GM12878 (cell line): ENCODE data around the gene FAM199X. TPM values are rescaled to one million over a fixed set of nuclear protein-coding genes. Genes with fewer than 3 reads are reported as not detected.
A peak's percentile ranks its signal among the peaks of the same experiment; 100 is the strongest.

ENCODE experiments used
- ATAC-seq: fragments of 200-7000 bp; cut with Tn5 transposase; 3 replicates; pipeline ENCODE4 v1.9.1; 2020; ENCODE audit warnings: mild to moderate bottlenecking, moderate library complexity
- BruUV-seq: library from RNA; stranded (reverse); fragments of 400-500 nt; replicated peaks from 2 replicates; lab custom pipeline; 2021; lab: Mats Ljungman, UMichigan
- CTCF ChIA-PET: fragments of 300-600 bp; sonication (Branson Sonifier 250); formaldehyde crosslinking; extraction: SDS; loops from one replicate; lab custom pipeline; 2021; ENCODE audit warnings: inconsistent platforms; lab: Yijun Ruan, JAX
- POLR2A ChIA-PET: fragments of 350-600 bp; formaldehyde crosslinking; extraction: SDS; loops from one replicate; lab custom pipeline; 2021; ENCODE audit warnings: inconsistent platforms; lab: Charles Lee
- RAD21 ChIA-PET: fragments of 300-600 bp; sonication (Branson Sonifier 250); formaldehyde crosslinking; loops from one replicate; lab custom pipeline; 2023; ENCODE audit warnings: antibody characterized with exemption; ENCODE audit not compliant: unreplicated experiment; lab: Charles Lee
- SMC1A ChIA-PET: fragments of 300-600 bp; sonication (Branson Sonifier 250); formaldehyde crosslinking; loops from one replicate; lab custom pipeline; 2023; ENCODE audit not compliant: unreplicated experiment, uncharacterized antibody; lab: Charles Lee
- DNase-seq: peaks from one replicate; pipeline ENCODE4 v3.0.0-alpha.2; 2011; ENCODE audit warnings: low read depth, low spot score
- FAIRE-seq: peaks from 3 replicates; lab custom pipeline; 2011; peaks lifted over from hg19 to GRCh38; lab: Jason Lieb, UNC
- H2AFZ ChIP-seq: 2 replicates; pipeline ENCODE4 v1.6.0; 2011; ENCODE audit warnings: low read depth, low read length, control low read depth; ENCODE audit not compliant: control insufficient read depth
- H3K27ac ChIP-seq: 2 replicates; pipeline ENCODE4 v1.5.1; 2011; ENCODE audit warnings: control low read depth; ENCODE audit not compliant: control insufficient read depth, insufficient read depth
- H3K27me3 ChIP-seq, 2 experiments: replicated peaks in 1 of 2; 2 replicates each; pipeline versions ENCODE4 v1.6.0 to v1.6.1; 2011; ENCODE audit warnings: low read length in 1 of 2; ENCODE audit not compliant: control insufficient read depth in 2 of 2, insufficient read depth in 2 of 2
- H3K36me3 ChIP-seq, 2 experiments: 2 replicates each; pipeline ENCODE4 v1.5.1; 2011; ENCODE audit warnings: low read length in 1 of 2; ENCODE audit not compliant: control insufficient read depth in 2 of 2, insufficient read depth in 2 of 2
- H3K4me1 ChIP-seq: 2 replicates; pipeline ENCODE4 v1.6.1; 2011; ENCODE audit warnings: mild to moderate bottlenecking, low read length, moderate library complexity, mixed read lengths; ENCODE audit not compliant: control insufficient read depth, insufficient read depth
- H3K4me2 ChIP-seq: 2 replicates; pipeline ENCODE4 v1.6.0; 2011; ENCODE audit warnings: control low read depth; ENCODE audit not compliant: control insufficient read depth, insufficient read depth
- H3K4me3 ChIP-seq: fragments of 200-600 bp; sonication (generic); 2 replicates; pipeline ENCODE4 v1.5.1; 2016
- H3K79me2 ChIP-seq: 2 replicates; pipeline ENCODE4 v1.6.0; 2011; ENCODE audit warnings: low read length; ENCODE audit not compliant: control insufficient read depth, insufficient read depth
- H3K9ac ChIP-seq: 2 replicates; pipeline ENCODE4 v1.8.0; 2011; ENCODE audit warnings: low read length, control low read depth, mixed read lengths; ENCODE audit not compliant: control insufficient read depth, insufficient read depth
- H3K9me3 ChIP-seq: replicated peaks from 3 replicates; pipeline ENCODE4 v1.5.1; 2011; ENCODE audit warnings: mild to moderate bottlenecking, low read length; ENCODE audit not compliant: control insufficient read depth, insufficient read depth
- H4K20me1 ChIP-seq: 2 replicates; pipeline ENCODE4 v1.6.0; 2011; ENCODE audit not compliant: control insufficient read depth, insufficient read depth
- HCFC1 ChIP-seq: fragments of 150-350 bp; IDR thresholded peaks from 2 replicates; pipeline ENCODE4 v1.6.1; 2014; ENCODE audit warnings: low read length
- MTA2 ChIP-seq: fragments of 450-650 bp; IDR thresholded peaks from 2 replicates; pipeline ENCODE4 v1.6.1; 2016; ENCODE audit warnings: low read depth, mild to moderate bottlenecking, moderate library complexity
- NR2F1 ChIP-seq: fragments of 450-650 bp; conservative IDR thresholded peaks from 2 replicates; pipeline ENCODE4 v1.6.1; 2017; ENCODE audit warnings: mild to moderate bottlenecking
- RAD21 ChIP-seq: IDR thresholded peaks from 2 replicates; pipeline ENCODE4 v1.6.1; 2011; ENCODE audit warnings: mild to moderate bottlenecking, low read depth, low read length, moderate library complexity; ENCODE audit not compliant: insufficient read depth
- SMC3 ChIP-seq: IDR thresholded peaks from 2 replicates; pipeline ENCODE4 v1.6.1; 2011; ENCODE audit warnings: low read length, improper control_type of control experiment, borderline replicate concordance
- YY1 ChIP-seq: IDR thresholded peaks from 2 replicates; pipeline ENCODE4 v1.6.1; 2011; ENCODE audit warnings: low read depth, mild to moderate bottlenecking, low read length
- WGBS: methylation state at CpG from one replicate; pipeline ENCODE4 v1.1.6; 2016; ENCODE audit warnings: low lambda C conversion rate; ENCODE audit not compliant: insufficient replicate concordance, insufficient coverage; ENCODE audit errors: missing lambda C conversion rate; 5-methylcytosine and 5-hydroxymethylcytosine counted together
- in situ Hi-C: fragments of 300-500 bp; cut with MboI; formaldehyde crosslinking; loops from 9 replicates; pipeline ENCODE4 v1.14.3; 2018; ENCODE audit warnings: mixed read lengths
- intact Hi-C: fragments of 100-400 bp; cut with micrococcal nuclease; formaldehyde crosslinking; loops from one replicate; pipeline ENCODE4 v1.14.2; 2022; ENCODE audit not compliant: unreplicated experiment
- polyA plus RNA-seq, 11 experiments: library from polyadenylated mRNA; depleted of rRNA in 4 of 11; unstranded in 6 of 11; stranded (reverse) in 5 of 11; fragments of >200 nt; fragmentation: Nextera tagmentation in 4 of 11; fragmentation: Illumina TruSeq in 1 of 11; extraction: Ambion mirVana in 4 of 11; extraction: Trizol in 1 of 11; gene quantifications; 1 replicate in 1 of 11; 2 replicates in 10 of 11; pipeline versions ENCODE4 v1.2.1 to v1.2.3, GENCODE V29; 2011 to 2016; ENCODE audit warnings: inconsistent platforms in 2 of 11, missing spikeins in 2 of 11, low read depth in 1 of 11
- total RNA-seq, 4 experiments: library from RNA; depleted of rRNA in 3 of 4; stranded (reverse); fragments of >200 nt in 3 of 4; fragmentation: Illumina TruSeq in 1 of 4; extraction: Trizol in 1 of 4; gene quantifications; 2 replicates each; pipeline versions ENCODE4 v1.2.1 to v1.2.3, GENCODE V29; 2013 to 2021
- TF ChIP-seq, protein P1 (sequence below): fragments of 450-650 bp; IDR thresholded peaks from 2 replicates; pipeline ENCODE4 v1.6.1; 2017; ENCODE audit warnings: mild to moderate bottlenecking, moderate library complexity
- TF ChIP-seq, protein P2 (sequence below), 3 experiments: IDR thresholded peaks in 2 of 3; conservative IDR thresholded peaks in 1 of 3; 2 replicates each; pipeline ENCODE4 v1.5.1; 2011; ENCODE audit warnings: low read depth in 3 of 3, low read length in 3 of 3, mild to moderate bottlenecking in 3 of 3, control low read depth in 2 of 3, moderate library complexity in 2 of 3, inconsistent platforms in 1 of 3, mixed read lengths in 1 of 3; ENCODE audit not compliant: control insufficient read depth in 2 of 3, insufficient read depth in 1 of 3; ENCODE audit errors: extremely low read depth in 1 of 3

Gene FAM199X
- total and polyA plus RNA-seq, 10 of the 15 experiments (the other 5 are each of a cell fraction or from before 2014, with no cell fraction given): 2.4 to 10.9 (median 9.1) TPM

DNA sequence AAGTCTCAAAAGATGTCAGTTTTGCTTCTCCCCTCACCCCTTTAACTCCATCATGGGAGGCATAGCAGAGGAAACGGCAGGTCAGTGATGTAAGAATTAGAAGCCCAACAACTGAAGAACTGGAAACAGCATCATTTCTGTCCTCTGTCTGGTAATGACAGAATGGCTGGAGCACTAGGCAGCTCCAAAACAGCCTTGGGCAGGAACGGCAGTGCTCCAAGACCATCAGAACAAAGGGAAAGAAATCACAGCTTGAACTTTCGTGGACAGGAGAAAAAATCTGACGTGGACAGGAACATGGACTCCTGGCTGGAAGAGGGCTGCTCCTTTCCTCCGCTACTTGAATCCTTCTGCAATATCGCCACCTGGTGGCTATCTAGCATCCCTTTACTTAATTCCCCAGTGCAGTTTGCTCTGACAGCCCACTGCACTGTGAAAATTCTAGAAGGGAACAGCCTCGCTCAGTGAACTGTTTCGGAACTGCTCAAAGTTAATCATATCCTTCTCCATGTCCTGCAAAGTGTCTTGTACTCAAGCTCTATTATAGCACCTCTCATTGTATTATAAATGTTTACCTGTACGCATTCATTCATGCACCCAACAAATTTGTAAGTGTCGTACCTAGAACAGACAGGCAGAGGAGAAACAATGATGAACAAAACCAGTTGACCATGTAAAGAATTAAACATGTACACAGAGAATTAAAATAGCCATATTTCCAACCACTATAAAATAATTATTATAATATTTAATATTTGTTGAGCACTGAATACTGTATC lies 29.8 kb upstream of the FAM199X start:
- DNase-seq: peak; percentile 35
- no TSS peak for BruUV-seq
- Histone ChIP-seq H4K20me1 (no peaks in the 10 kb centered on the region), H3K36me3 (no peaks in the 10 kb centered on the region), H3K79me2 (no peaks in the 10 kb centered on the region), H3K4me2 (no peak overlapping the region), H3K9me3 (no peaks in the 10 kb centered on the region; the same call in 2 of the 3 replicates), H3K27ac (no peak overlapping the region), H3K4me1 (no peaks in the 10 kb centered on the region), H3K27me3 (no peaks in the 10 kb centered on the region), H2AFZ (no peak overlapping the region), H3K9ac (no peak overlapping the region), H3K4me3 (no peak overlapping the region)
- peak; percentile 99 for ATAC-seq
- 12% methylated on average over 10 of the region's 10 CpGs for WGBS
- CTCF ChIA-PET: interaction anchor here (0.6 to 3.5 kb wide), 19 partner anchors 9 to 578 kb away, joined by 3 to 41 read pairs (median 4); partner anchors contain the start of genes FAM199X and SLC25A53
- intact Hi-C loops: loop anchor here (1.0 to 10.0 kb wide), 3 partner anchors 38 to 602 kb away; no protein-coding TSS in a partner anchor
- POLR2A ChIA-PET: interaction anchor here (0.6 kb wide), 1 partner anchor 201 kb away, joined by 4 read pairs; no protein-coding TSS in a partner anchor
- FAIRE-seq: peak; percentile 94
- SMC1A ChIA-PET: interaction anchor here (1.7 to 2.3 kb wide), 3 partner anchors 27 to 291 kb away, joined by 5 to 16 read pairs (median 14); no protein-coding TSS in a partner anchor
- in situ Hi-C loops: no loop called here
- TF ChIP-seq SMC3 (peak; percentile 82), YY1 (peak; percentile 65; the same call in 1 of the 2 replicates), NR2F1 (no peak), MTA2 (no peak), HCFC1 (no peak), RAD21 (peak; percentile 83)
- TF ChIP-seq, protein P1, sequence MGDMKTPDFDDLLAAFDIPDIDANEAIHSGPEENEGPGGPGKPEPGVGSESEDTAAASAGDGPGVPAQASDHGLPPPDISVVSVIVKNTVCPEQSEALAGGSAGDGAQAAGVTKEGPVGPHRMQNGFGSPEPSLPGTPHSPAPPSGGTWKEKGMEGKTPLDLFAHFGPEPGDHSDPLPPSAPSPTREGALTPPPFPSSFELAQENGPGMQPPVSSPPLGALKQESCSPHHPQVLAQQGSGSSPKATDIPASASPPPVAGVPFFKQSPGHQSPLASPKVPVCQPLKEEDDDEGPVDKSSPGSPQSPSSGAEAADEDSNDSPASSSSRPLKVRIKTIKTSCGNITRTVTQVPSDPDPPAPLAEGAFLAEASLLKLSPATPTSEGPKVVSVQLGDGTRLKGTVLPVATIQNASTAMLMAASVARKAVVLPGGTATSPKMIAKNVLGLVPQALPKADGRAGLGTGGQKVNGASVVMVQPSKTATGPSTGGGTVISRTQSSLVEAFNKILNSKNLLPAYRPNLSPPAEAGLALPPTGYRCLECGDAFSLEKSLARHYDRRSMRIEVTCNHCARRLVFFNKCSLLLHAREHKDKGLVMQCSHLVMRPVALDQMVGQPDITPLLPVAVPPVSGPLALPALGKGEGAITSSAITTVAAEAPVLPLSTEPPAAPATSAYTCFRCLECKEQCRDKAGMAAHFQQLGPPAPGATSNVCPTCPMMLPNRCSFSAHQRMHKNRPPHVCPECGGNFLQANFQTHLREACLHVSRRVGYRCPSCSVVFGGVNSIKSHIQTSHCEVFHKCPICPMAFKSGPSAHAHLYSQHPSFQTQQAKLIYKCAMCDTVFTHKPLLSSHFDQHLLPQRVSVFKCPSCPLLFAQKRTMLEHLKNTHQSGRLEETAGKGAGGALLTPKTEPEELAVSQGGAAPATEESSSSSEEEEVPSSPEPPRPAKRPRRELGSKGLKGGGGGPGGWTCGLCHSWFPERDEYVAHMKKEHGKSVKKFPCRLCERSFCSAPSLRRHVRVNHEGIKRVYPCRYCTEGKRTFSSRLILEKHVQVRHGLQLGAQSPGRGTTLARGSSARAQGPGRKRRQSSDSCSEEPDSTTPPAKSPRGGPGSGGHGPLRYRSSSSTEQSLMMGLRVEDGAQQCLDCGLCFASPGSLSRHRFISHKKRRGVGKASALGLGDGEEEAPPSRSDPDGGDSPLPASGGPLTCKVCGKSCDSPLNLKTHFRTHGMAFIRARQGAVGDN: no peak
- TF ChIP-seq, protein P2, sequence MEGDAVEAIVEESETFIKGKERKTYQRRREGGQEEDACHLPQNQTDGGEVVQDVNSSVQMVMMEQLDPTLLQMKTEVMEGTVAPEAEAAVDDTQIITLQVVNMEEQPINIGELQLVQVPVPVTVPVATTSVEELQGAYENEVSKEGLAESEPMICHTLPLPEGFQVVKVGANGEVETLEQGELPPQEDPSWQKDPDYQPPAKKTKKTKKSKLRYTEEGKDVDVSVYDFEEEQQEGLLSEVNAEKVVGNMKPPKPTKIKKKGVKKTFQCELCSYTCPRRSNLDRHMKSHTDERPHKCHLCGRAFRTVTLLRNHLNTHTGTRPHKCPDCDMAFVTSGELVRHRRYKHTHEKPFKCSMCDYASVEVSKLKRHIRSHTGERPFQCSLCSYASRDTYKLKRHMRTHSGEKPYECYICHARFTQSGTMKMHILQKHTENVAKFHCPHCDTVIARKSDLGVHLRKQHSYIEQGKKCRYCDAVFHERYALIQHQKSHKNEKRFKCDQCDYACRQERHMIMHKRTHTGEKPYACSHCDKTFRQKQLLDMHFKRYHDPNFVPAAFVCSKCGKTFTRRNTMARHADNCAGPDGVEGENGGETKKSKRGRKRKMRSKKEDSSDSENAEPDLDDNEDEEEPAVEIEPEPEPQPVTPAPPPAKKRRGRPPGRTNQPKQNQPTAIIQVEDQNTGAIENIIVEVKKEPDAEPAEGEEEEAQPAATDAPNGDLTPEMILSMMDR (IDR thresholded peaks at IDR 0.05 in 2 of 3, conservative IDR thresholded peaks at IDR 0.05 in 1 of 3; ENCODE audit: control insufficient read depth in 2 of 3, extremely low read depth in 1 of 3, insufficient read depth in 1 of 3, low read depth in 3 of 3, low read length in 3 of 3): peak; percentile 71 to 77 (median 71)
- RAD21 ChIA-PET: interaction anchor here (1.0 to 3.1 kb wide), 2 partner anchors 38 to 291 kb away, joined by 5 to 21 read pairs; no protein-coding TSS in a partner anchor
